NOMO-1 treated with dmso at 0.1 percent for 144 hours (cell line): Measurements from ENCODE around the gene USH1C.

ENCODE experiments used
- DNase-seq: peaks from one replicate; lab custom pipeline; 2025; ENCODE audit not compliant: unreplicated experiment; lab: John Stamatoyannopoulos, UW

Gene USH1C

GRCh38 chr11:17477361-17477760 lies 66.9 kb downstream of the USH1C start:
- no peak for DNase-seq

- DNase-seq, result no peak
Measured at GRCh38 chr11:17477084-17477333, 67.2 kb downstream of the USH1C start.

- DNase-seq, result no peak
Measured at GRCh38 chr11:17476317-17477083, 67.7 kb downstream of the USH1C start, which contains the start of gene ABCC8. Gene ABCC8 (minus strand): TSS chr11:17476845. CDS start chr11:17476776, 69 bp downstream.

GRCh38 chr11:17475666-17476316 lies 68.4 kb downstream of the USH1C start:
- DNase-seq, result no peak

GRCh38 chr11:17473071-17473744 lies 71.0 kb downstream of the USH1C start:
- no peak for DNase-seq

- DNase-seq, result no peak
Measured at GRCh38 chr11:17472467-17472866, 71.7 kb downstream of the USH1C start.

GRCh38 chr11:17471501-17471900 lies 72.7 kb downstream of the USH1C start:
- DNase-seq, result no peak

GRCh38 chr11:17469998-17470397 lies 74.2 kb downstream of the USH1C start:
- DNase-seq, result no peak

GRCh38 chr11:17468122-17468521 lies 76.1 kb downstream of the USH1C start:
- DNase-seq, result no peak

- no peak for DNase-seq
Measured at GRCh38 chr11:17463546-17464174, 80.6 kb downstream of the USH1C start.

GRCh38 chr11:17462940-17463339 lies 81.3 kb downstream of the USH1C start:
- DNase-seq, result no peak

GRCh38 chr11:17460406-17460805 lies 83.8 kb downstream of the USH1C start:
- DNase-seq, result no peak

GRCh38 chr11:17459236-17459896 lies 84.8 kb downstream of the USH1C start:
- DNase-seq, result no peak

- DNase-seq, result no peak
Measured at GRCh38 chr11:17458268-17458667, 85.9 kb downstream of the USH1C start.

GRCh38 chr11:17457396-17458173 lies 86.6 kb downstream of the USH1C start:
- no peak for DNase-seq

- no peak for DNase-seq
Measured at GRCh38 chr11:17452668-17453067, 91.5 kb downstream of the USH1C start.

- no peak for DNase-seq
Measured at GRCh38 chr11:17449158-17449557, 95.1 kb downstream of the USH1C start.

- DNase-seq, result no peak
Measured at GRCh38 chr11:17446482-17446881, 97.7 kb downstream of the USH1C start.

- DNase-seq, result no peak
Measured at GRCh38 chr11:17445240-17445795, 98.9 kb downstream of the USH1C start.
